PC-9 (cell line): Measurements from ENCODE around the gene PEAK1. TPM values are rescaled to one million over a fixed set of nuclear protein-coding genes. Genes with fewer than 3 reads are reported as not detected.

Experiments
- BruUV-seq: library from RNA; stranded (reverse); fragments of 400-500 nt; replicated peaks from 2 replicates; lab custom pipeline; 2021; lab: Mats Ljungman, UMichigan
- CTCF ChIA-PET: fragments of 300-600 bp; sonication (Branson Sonifier 250); formaldehyde crosslinking; loops from one replicate; lab custom pipeline; 2022; ENCODE audit warnings: antibody characterized with exemption; lab: Charles Lee
- POLR2A ChIA-PET: fragments of 300-600 bp; sonication (Branson Sonifier 250); formaldehyde crosslinking; loops from one replicate; lab custom pipeline; 2022; ENCODE audit warnings: antibody characterized with exemption; ENCODE audit not compliant: unreplicated experiment; lab: Charles Lee
- DNase-seq, 2 experiments: peaks; one replicate each; pipeline versions ENCODE4 v3.0.0 to v3.0.0-alpha.2; 2015 to 2022; ENCODE audit warnings: mixed read lengths in 1 of 2
- H2AFZ ChIP-seq: fragments of 200-600 bp; sonication (generic); 2 replicates; pipeline ENCODE4 v1.8.1; 2017; ENCODE audit warnings: antibody characterized with exemption
- H3F3A ChIP-seq: fragments of 200-600 bp; sonication (generic); 2 replicates; pipeline ENCODE4 v1.8.1; 2017; ENCODE audit warnings: antibody characterized with exemption, mild to moderate bottlenecking, low read depth; ENCODE audit not compliant: insufficient read depth
- H3K27ac ChIP-seq: fragments of 200-600 bp; sonication (generic); 2 replicates; pipeline ENCODE4 v1.6.1; 2016; ENCODE audit warnings: mixed run types
- H3K27me3 ChIP-seq: fragments of 200-600 bp; sonication (generic); 2 replicates; pipeline ENCODE4 v1.6.1; 2016; ENCODE audit warnings: low read depth, mixed run types; ENCODE audit not compliant: insufficient read depth
- H3K36me3 ChIP-seq: fragments of 200-600 bp; sonication (generic); 2 replicates; pipeline ENCODE4 v1.6.1; 2016; ENCODE audit warnings: low read depth, mixed run types
- H3K4me1 ChIP-seq: fragments of 200-600 bp; sonication (generic); replicated peaks from 2 replicates; pipeline ENCODE4 v1.6.1; 2016; ENCODE audit warnings: mixed run types; ENCODE audit not compliant: insufficient read depth
- H3K4me2 ChIP-seq: fragments of 200-600 bp; sonication (generic); 2 replicates; pipeline ENCODE4 v1.6.1; 2017; ENCODE audit warnings: mixed run types
- H3K4me3 ChIP-seq: fragments of 200-600 bp; sonication (generic); 2 replicates; pipeline ENCODE4 v1.6.1; 2016; ENCODE audit warnings: mixed run types
- H3K79me2 ChIP-seq: fragments of 200-600 bp; sonication (generic); 2 replicates; pipeline ENCODE4 v1.6.1; 2017; ENCODE audit warnings: low read depth, mixed run types
- H3K9me2 ChIP-seq: fragments of 200-600 bp; sonication (generic); 2 replicates; pipeline ENCODE4 v1.8.1; 2017; ENCODE audit warnings: mild to moderate bottlenecking; ENCODE audit not compliant: insufficient read depth
- H3K9me3 ChIP-seq: fragments of 200-600 bp; sonication (generic); 2 replicates; pipeline ENCODE4 v1.8.1; 2016; ENCODE audit warnings: low read depth; ENCODE audit not compliant: insufficient read depth
- H4K20me1 ChIP-seq: fragments of 200-600 bp; sonication (generic); 2 replicates; pipeline ENCODE4 v1.8.1; 2017; ENCODE audit not compliant: insufficient read depth
- CTCF ChIP-seq: fragments of 200-600 bp; sonication (generic); conservative IDR thresholded peaks from 2 replicates; pipeline ENCODE4 v1.6.1; 2017; ENCODE audit warnings: mixed run types, antibody characterized with exemption, mild to moderate bottlenecking, moderate library complexity
- EZH2 ChIP-seq: fragments of 200-600 bp; sonication (generic); IDR thresholded peaks from 2 replicates; pipeline ENCODE4 v1.8.0; 2017; ENCODE audit warnings: antibody characterized with exemption, low read depth
- intact Hi-C: fragments of 100-400 bp; cut with micrococcal nuclease; formaldehyde crosslinking; loops from one replicate; pipeline ENCODE4 v1.10.0; 2022; ENCODE audit not compliant: unreplicated experiment
- total RNA-seq: library from RNA; stranded (reverse); gene quantifications from 2 replicates; pipeline ENCODE4 v1.2.3, GENCODE V29; 2021

PEAK1 gene
- total RNA-seq, 1 experiment from 2014 or later = 20.7 TPM

- Histone ChIP-seq H3K27ac (no peak overlapping the region), H3F3A (no peaks in the 10 kb centered on the region), H3K4me1 (no peaks in the 10 kb centered on the region), H3K9me3 (no peaks in the 10 kb centered on the region), H3K27me3 (no peaks in the 10 kb centered on the region), H4K20me1 (no peaks in the 10 kb centered on the region; the same call in 1 of the 2 replicates), H3K4me2 (no peak overlapping the region), H2AFZ (no peak overlapping the region), H3K4me3 (no peak overlapping the region), H3K79me2 (peaks cover 5% of the 10 kb centered on the region; the same call in 1 of the 2 replicates), H3K36me3 (no peaks in the 10 kb centered on the region), H3K9me2 (no peaks in the 10 kb centered on the region)
- TF ChIP-seq EZH2 = no peak
- no peak for TF ChIP-seq CTCF
- CTCF ChIA-PET = no interaction called here
- BruUV-seq = no TSS peak
- POLR2A ChIA-PET = no interaction called here
- DNase-seq = no peak
- intact Hi-C loops = no loop called here
These were observed 35.1 kb downstream of the PEAK1 start for GRCh38 chr15:77384589-77385359.

GRCh38 chr15:77384086-77384485 lies 35.8 kb downstream of the PEAK1 start:
- DNase-seq = no peak
- H3K4me3 ChIP-seq = no peak overlapping the region
- no peak overlapping the region for H3K27ac ChIP-seq
- no peak for TF ChIP-seq EZH2
- no peak for TF ChIP-seq CTCF
- ChIA-PET POLR2A (no interaction called here), CTCF (no interaction called here)
- no peaks in the 10 kb centered on the region for H3K36me3 ChIP-seq
- H3K4me2 ChIP-seq = no peak overlapping the region
- H3K27me3 ChIP-seq = no peaks in the 10 kb centered on the region
- intact Hi-C loops = no loop called here
- no TSS peak for BruUV-seq
- no peaks in the 10 kb centered on the region for H3F3A ChIP-seq
- no peak overlapping the region for H2AFZ ChIP-seq
- no peaks in the 10 kb centered on the region for H3K4me1 ChIP-seq
- H3K9me3 ChIP-seq = no peaks in the 10 kb centered on the region
- no peaks in the 10 kb centered on the region for H4K20me1 ChIP-seq
- no peaks in the 10 kb centered on the region for H3K9me2 ChIP-seq
- peaks cover 5% of the 10 kb centered on the region; the same call in 1 of the 2 replicates for H3K79me2 ChIP-seq

GRCh38 chr15:77380033-77380432 lies 39.9 kb downstream of the PEAK1 start:
- Histone ChIP-seq H3K36me3 (no peaks in the 10 kb centered on the region), H3K4me2 (no peak overlapping the region), H3K27me3 (no peaks in the 10 kb centered on the region), H4K20me1 (no peaks in the 10 kb centered on the region), H3K4me3 (no peak overlapping the region), H2AFZ (no peak overlapping the region), H3K9me3 (no peaks in the 10 kb centered on the region), H3K27ac (no peak overlapping the region), H3K4me1 (no peaks in the 10 kb centered on the region), H3K9me2 (no peaks in the 10 kb centered on the region), H3K79me2 (peaks cover 5% of the 10 kb centered on the region; the same call in 1 of the 2 replicates), H3F3A (no peaks in the 10 kb centered on the region)
- intact Hi-C loops = no loop called here
- TF ChIP-seq CTCF = no peak
- no peak for TF ChIP-seq EZH2
- POLR2A ChIA-PET = no interaction called here
- DNase-seq = no peak
- CTCF ChIA-PET = no interaction called here
- no TSS peak for BruUV-seq
